HG03103 (cell line): ENCODE results near the gene FAM20C.
"Not testable (repeated sequence)": the region's sequence is repeated elsewhere in the genome, so short reads cannot be mapped to it uniquely, and the experiment has no call there.

ENCODE experiments used
- ATAC-seq: cut with Tn5 transposase; IDR thresholded peaks from one replicate; pipeline ENCODE4 v1.9.1; 2021; ENCODE audit warnings: low read depth; ENCODE audit not compliant: unreplicated experiment

The FAM20C gene

DNA sequence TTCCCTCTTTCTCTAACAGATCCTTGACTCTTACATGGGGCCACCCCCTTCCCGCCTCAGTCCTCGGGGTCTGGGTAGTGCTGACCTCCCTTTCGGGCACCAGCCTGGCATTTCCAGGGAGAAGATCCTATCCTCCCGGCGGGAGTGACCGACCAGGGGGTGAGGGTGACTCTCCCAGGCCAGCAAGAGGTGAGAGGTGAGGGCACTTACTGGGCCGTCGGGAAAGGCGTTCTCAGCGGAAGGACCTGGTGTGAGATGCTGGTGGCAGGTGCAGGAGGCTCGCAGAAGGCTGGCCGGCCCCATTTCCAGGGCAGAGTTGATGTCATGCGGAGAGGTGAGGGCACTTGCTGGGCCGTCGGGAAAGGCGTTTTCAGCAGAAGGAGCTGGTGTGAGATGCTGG lies 93.4 kb downstream of the FAM20C start:
- ATAC-seq = no peak

DNA sequence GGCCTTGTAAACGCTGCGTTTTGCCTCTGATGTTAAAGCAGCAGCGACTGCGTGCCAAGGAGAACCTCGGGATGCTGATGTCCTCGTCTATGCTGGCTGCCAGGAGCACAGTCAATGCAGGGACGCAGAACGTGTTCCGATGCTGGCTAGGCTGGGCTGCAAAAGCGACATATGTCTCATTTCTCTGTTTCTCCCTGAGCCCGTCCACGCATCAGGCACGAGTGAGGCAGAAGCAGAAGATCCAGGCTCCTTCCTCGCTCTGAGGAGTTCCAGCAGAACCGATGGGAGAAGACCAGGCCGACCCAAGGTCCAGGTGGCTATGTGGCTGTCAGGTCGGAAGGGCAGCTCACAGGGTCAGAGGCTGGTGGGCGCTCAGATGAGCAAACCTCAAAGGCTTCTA lies 93.9 kb downstream of the FAM20C start:
- ATAC-seq = no peak

DNA sequence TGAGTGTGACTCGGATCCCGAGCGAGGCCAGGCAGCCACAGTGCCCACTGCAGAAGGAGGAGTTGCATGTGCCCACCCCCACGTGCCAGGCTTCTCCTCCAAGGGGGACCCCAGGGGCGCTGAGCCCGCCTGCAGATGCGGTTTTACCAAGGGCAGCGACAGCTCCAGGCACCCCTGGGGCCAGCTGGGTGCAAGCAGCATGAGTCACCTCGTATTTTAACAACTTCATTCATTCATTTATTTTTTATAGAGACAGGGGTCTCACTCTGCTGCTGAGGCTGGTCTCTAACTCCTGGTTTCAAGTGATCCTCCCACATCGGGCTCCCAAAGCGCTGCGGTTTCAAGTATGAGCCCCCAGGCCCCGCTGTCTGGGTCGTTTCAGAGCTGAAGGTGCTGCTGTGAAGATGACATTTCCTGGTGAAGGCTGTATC lies 96.3 kb downstream of the FAM20C start:
- no peak for ATAC-seq

DNA sequence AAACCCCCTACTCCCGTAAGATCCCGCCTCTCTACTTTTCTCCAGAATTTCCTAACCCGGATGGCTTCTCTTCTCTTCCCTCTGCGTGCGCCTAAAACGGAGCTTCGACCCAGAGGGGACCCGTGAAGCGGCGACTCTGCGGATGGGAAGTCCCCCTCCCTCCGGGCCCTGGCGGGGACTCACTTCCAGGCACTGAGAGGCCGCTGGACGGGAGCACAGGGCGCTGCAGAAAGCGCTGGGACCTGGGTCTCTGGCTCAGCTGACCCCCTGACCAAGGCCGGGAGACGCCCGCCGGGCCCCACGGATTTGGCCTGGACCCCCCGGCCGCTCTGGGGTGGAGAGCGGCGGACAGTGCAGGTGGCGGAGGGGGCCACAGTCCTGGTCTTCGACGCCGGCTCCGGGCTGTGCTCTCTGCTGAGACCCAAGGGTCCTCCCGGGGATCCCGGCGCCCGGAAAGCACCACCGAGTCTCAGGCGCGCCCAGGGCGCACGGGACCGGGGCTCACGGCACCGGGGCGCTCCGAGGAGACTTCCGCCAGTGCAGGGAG lies 96.9 kb downstream of the FAM20C start:
- ATAC-seq = no peak

DNA sequence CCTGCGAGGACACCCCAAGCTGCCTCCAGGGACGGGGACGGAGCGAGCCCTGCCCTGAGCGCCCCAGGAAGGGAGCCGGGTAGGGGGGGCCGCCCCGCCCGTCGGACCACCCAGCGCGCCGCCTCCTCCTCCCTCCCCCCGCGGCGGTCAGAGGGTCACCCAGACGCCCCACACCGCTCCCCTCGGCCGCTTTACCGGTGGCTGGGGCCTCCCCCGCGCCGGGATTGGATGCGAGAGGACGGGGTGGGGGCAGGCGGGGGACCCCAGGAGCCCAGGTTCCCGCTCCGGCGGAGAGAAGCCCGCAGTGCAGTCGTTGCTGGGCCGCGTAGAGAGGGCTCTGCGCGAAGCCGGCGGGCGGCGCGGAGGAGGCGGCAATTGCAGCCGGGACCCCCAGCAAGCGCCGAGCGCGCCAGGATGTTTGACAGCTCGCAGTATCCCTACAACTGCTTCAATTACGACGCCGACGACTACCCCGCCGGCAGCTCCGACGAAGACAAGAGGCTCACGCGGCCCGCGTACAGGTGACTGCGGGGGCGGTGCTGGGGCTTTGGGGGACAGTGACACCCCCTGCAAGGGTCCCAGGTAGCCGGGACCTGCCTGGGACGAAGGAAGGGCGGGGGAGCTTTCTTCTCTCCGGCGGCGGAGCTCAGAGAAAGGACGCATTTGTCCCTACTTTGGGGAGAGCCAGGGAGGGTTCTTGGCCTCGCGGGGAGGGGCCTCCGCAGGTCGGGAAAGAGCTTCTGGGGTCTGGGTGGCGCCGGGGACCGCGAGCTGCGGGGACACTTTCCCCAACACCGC lies 97.6 kb downstream of the FAM20C start, which contains the start of gene FOXL3:
FOXL3 (plus strand) TSS at position 415 of the 798 bp plus-strand sequence; CDS start at position 415, 0 bp downstream.
- no peak for ATAC-seq

DNA sequence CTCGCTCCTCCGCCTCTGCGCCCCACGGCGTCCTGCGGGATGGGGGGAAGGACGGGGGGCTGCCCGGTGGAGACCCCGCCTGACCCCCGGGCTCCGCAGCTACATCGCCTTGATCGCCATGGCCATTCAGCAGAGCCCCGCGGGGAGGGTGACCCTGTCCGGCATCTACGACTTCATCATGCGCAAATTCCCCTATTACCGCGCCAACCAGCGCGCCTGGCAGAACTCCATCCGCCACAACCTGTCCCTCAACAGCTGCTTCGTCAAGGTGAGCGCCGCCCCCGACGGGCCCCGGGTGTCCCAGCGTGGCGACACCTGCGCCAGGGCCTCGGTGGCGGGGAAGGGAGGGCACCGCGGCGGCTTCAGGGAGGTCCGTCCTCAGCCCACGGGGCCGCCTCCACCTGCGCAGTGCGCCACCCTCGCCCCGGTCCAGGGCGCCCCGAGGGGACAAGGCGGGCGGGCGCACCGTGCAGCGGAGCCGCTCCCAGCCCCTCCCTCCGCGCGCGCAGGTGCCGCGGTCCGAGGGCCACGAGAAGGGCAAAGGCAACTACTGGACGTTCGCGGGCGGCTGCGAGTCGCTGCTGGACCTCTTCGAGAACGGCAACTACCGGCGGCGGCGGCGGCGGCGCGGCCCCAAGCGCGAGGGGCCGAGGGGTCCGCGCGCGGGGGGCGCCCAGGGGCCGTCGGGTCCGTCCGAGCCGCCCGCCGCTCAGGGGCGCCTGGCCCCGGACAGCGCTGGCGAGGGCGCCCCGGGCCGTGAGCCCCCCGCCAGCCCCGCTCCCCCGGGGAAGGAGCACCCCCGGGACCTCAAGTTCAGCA lies 98.4 kb downstream of the FAM20C start:
- no peak for ATAC-seq

DNA sequence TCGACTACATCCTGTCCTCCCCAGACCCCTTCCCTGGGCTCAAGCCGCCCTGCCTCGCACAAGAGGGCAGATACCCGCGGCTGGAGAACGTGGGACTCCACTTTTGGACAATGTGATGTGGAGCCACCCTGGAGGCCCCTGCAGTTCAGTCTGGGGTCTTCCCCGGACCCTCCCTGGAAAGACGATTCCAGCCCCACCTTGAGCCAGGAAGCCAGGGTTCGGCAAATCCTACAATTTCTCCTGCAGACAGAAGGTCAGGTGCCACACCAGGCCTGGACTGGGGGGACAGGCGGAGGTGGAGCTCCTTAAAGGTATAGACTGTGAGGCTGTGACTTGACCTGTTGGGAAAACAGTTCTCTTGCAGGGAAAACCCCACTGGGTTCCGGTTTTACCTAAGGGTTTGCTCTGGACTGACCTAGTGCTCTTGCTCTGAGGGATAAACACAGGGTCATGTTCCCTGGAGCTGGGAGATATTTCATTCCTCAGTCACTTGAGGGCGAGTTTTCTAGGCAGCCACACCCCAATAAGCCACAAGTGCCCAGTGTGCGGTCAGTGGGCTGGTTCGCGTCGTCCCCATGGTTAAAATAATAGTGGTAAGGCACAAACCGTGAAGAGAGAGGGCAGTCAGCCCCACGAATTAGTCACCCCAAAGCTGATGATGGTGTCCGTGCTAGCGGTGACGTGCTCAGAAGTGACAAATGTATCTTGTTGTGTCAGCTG lies 99.2 kb downstream of the FAM20C start:
- no peak for ATAC-seq

DNA sequence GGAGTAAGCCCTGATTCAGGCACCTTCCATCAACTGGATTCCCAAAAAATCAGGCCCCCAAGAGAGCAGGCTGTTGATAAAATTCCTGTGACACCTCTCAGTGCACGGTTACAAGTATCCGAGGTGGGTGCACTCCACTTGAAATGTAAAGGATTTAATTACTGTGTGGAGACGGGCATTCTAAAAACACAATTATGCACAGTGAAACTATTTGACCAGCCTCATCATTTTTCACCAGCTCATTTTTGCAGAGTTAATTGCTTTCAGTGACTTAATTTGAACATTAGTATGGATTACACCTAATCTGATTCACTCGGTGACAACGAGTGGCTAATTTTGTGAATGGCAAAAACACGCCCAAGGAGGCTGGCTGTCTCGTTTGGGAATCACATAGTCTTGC lies 99.9 kb downstream of the FAM20C start:
- no peak for ATAC-seq

DNA sequence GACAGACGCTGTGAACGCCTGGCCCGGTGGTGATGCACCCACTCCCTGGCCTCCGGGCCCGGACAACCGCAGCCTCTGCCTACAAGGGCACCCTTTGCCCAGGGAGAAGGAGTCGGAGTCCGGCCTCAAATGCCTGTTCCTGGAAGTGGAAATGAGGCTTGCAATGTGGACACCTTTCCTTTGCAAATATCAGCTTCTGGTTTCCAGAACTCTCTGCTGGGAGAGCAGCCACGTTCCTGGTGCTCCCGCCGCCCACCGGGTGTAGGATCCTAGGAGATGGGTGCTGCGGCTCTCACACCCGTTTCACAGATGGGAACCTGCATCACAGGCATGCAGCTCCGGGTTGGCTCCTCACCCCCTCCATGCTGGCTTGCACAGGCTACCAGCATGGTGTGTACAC lies 100.5 kb downstream of the FAM20C start:
- no peak for ATAC-seq

DNA sequence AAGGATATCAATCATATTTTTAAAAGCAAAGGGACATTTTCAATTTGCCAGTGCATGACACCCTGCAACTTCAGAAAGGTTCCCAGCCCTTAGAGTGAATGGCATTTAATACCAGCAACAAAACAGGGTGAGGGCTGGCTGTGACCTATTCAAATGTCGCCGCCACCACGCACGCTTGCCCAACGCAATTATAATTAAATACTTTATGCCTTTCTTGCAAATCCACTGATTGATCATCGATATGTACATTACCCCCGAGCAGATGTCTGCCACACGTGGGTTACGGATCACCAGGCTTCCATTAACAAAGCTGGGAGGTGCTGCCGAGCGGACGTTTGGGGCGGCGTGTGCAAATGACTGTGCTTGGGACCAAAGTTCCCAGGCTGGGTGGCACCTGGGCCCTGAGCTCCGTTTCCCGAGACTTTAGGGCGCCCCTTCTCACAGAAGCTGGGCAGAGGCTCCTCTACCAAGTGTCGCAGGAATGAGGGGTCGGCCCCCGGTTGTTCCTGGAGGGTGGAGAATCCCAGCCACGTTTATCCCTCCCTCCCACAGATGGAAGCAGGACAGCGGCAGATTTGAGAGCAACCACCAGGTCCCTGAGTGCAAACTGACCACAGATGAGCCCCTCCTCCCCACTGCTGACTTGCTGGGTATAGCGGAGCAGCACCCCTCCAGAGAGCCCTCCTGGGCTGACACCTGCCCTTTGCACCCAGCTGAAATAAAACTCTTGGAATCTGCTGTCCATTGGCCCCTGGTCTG lies 101.5 kb downstream of the FAM20C start:
- no peak for ATAC-seq

DNA sequence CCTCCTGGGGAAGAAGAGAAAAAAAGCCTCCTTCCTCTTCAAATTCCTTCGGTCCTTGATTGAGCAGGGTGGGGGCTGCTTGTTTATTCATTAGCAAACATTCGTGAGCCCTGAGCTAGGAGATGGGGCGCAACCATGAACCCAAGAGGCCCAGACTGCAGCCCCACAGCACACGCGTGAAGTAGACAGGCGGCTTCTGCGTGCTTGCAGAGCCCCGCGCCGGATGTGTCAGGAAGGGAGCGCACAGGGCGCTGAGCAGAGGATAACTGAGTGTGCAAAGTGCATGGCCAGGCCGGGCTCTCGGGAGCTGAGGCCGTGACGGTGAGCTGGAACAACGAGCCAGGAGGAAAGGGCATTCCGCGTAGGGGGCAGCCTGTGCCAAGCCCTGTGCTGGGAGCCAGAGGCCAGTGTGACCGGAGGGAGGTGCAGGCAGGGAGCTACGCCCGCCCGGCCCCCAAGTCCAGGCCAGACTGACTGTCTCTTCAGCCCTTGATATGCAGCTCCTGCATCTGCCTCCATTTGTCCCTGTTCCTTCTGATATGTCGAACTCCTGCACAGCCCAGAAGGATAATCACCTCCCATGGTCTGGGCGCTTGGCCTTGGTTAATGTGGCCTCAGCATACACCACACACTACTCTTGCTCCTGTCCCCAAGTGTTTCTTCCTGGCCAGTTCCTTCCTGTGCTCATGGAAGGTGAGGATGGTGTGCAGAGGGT lies 102.2 kb downstream of the FAM20C start:
- ATAC-seq = no peak

DNA sequence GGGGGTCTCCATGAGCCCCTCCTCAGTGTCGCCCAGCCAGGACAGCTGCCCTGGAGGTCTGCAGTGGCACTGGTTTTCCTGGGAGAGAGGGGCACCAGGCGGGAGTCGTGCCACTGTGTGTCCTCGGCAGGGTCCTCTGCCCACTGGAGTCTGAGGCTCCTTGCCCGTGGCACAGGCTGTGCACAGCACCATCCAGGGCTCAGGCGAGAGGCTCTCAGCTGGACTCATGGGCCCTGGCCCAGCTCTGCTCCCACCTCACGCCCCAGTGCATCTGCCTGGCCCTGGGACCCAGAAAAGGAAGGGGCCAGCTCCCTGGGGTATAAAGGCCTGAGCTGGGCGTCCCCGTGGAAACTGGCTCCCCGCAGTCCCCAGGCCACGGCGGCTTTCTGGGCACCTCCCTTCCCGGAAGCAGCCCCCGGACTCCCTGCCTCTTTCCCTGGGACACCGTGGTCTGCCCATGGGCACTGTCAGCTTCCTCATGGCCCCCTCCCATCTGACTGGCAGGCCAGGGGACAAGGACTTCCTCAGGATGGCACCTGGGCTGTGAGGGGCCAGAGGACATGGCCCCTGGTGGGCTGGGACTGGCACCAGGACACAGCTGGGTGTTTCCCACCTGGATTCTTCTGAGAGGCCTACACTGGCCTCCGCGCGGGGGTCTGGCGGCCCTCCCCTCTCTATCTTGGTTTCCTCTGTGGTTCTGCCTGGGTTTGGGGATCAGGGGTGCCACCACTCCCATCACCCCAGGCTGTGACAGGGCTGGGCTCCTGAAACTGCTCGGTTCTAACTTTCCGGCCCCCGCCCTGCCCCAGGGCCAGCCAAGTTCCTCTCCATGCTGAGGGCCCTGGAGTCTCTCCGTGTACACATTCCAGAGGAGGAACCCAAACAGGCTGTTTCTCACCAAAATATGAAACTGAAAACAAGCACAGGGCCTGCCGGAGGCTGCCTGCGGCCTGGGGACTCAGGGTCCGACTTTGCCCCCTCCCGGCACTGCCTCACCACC lies 103.1 kb downstream of the FAM20C start:
- no peak for ATAC-seq

DNA sequence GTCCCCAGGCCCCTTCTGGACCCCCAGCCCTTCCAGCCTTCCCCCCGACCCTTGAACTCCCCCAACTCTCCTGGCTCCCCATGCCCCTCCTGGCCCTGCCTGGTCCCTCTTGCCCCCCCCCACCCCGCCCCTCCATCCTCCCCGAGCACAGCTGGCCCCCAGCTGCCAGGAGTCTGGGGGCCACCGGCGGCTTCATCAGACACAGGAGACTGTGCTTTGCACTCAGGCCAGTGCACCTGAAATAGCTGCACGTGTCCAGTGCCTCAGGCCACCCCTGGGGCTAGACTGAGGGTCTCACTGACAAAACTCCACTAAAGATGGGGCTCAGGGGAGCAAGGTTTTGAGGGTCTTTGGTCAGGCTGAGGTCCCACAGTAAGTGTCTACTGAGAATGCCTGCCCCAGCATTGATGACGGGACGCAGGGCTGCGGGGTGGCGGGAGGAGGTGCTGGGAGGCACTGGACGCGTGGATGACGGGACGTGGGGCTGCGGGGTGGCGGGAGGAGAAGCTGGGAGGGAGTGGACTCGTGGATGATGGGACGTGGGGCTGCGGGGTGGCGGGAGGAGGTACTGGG lies 104.1 kb downstream of the FAM20C start:
- ATAC-seq = no peak

DNA sequence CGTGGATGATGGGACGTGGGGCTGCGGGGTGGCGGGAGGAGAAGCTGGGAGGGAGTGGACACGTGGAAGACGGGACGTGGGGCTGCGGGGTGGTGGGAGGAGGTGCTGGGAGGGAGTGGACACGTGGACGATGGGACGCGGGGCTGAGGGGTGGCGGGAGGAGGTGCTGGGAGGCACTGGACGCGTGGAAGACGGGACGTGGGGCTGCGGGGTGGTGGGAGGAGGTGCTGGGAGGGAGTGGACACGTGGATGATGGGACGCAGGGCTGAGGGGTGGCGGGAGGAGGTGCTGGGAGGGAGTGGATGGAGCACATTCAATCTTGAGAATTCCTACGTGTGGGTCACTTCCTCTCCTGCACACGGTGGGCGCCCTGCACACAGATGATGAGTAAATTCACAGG lies 104.8 kb downstream of the FAM20C start:
- not testable (repeated sequence) for ATAC-seq

DNA sequence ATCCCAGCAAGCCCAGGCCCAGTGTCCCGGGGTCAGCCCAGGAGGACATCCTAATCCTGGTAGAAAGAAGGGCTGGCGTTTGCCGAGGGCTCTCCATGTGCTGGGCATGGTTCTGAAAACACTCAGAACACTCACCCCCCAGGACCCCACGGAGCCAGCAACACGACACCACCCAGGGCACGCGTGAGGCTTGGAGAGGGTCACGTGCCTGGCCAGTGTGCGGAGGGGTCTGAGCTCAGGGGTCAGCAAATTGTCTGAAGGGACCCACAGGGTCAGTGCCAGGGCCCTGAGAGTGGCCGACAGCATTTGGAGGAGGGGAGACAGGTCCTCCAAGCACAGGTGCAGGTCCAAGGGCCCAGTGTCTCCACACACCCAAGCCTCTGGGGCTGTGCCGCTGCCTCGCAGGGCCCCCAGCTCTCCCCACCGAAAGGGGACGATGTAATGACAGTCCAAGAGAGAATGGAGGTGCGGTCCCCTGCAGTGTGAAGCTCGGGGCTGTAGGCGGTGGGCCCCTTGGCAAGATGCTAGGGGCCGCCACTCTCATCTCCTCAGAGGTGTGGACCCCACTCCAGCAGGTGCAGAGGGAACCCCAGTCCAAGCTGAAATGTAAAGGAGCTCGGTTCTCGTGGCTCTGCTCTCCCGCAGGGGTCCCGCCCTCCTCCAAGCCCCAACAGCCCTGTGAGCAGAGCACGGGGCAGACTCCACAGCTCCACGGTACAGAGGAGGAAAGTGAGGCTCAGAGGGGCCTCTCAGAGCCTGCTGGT lies 105.4 kb downstream of the FAM20C start:
- no peak for ATAC-seq

DNA sequence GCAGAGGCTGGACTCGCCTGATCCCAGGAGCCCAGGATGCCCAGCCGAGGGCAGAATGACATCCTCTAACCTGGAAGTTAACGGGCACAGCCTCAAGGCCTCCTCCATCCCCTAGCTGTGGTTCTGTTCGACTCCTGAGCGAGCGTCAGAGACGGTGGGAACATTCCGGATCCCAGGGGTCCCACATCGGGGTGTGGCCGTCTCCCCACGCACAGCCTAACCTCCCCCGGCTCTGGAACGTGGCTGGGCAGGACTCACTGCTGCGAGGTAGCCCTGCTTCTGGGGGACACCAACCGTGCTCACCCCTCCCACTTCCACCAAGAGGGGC lies 106.0 kb downstream of the FAM20C start:
- ATAC-seq = no peak

DNA sequence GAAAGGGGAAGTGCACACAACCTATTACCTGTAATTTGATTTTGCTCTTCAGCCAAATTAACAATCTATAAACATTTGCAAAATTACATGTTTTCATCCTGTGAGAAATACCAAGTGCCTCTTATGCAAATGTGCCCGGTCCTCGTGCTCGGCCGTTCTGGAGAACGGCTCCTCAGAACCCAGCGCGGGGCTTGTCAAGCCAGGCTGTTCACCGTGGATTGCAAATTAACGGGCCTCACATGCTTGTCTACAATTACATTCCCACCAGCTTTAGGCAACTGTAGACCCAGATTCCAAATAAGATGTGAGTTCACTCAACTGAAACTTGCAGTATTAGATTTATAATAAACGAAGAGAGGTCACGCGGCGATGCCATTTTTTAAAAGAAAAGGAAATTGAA lies 106.4 kb downstream of the FAM20C start:
- no peak for ATAC-seq
